Measurements from ENCODE around the gene RAB40B. TPM values are rescaled to one million over a fixed set of nuclear protein-coding genes. Genes with fewer than 3 reads are reported as not detected.

The RAB40B gene
- total and polyA plus RNA-seq, 2 of the 13 experiments (the other 11 are each of a cell fraction or from before 2014, with no cell fraction given), result 6.2 to 6.5 TPM

DNA sequence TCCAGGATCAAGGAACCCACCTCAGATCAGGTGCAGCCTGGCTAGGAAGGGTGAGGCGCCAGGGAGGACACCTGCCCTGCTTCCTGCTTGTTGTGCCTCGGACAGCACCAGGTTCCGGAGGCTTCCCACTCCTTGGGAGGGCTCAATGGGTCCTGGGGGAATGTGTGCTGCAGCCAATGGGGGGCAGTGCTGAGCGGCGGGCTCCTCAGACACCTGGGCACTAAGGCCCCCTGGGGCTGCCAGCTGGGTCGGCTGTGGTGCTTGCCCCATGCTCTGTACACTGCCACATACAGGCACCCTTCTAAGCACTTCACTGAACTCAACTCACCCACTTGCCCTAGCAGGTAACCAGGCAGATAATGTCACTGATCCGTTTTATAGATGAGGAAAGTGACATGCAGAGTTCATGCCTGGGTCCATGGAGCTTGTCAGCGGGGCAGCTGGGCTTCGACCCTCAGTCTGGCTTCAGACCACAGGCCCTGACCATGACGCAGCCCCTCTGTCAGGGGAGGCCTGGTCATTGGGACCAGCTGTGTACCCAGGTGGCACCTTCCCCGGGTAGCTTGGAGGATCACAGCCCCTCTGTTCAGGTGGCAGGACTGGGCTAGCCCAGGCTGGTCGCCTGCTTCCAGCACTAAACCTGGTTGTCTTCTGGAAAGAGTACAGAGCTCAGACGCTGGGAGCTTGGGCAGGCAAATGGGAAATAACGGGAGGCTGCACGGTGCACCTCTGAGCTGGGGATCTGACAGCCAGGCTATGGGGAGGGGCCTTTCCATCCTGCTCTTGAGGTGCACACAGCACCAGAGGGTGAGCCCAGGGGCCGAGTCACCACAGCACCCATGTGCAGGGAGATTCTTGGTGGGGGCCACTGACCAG is 45.1 kb upstream of the RAB40B start (continued):
- TF ChIP-seq THRA (CRISPR knock-in tag; IDR thresholded peaks at IDR 0.05; ENCODE audit: borderline replicate concordance) (no peak), ATM (IDR thresholded peaks at IDR 0.05; ENCODE audit: borderline replicate concordance) (no peak), ZNF749 (CRISPR knock-in tag; IDR thresholded peaks at IDR 0.05; ENCODE audit: borderline replicate concordance) (no peak), TBX2 (CRISPR knock-in tag; IDR thresholded peaks at IDR 0.05; ENCODE audit: borderline replicate concordance) (0 out of 2 replicates have a peak, but pooled peaks have one; percentile 13), NFKB2 (CRISPR knock-in tag; IDR thresholded peaks at IDR 0.05; ENCODE audit: borderline replicate concordance) (0 out of 2 replicates have a peak, but pooled peaks have one; percentile 19), ZNF496 (CRISPR knock-in tag; IDR thresholded peaks at IDR 0.05; ENCODE audit: insufficient replicate concordance) (no peak), ZNF275 (CRISPR knock-in tag; IDR thresholded peaks at IDR 0.05; ENCODE audit: borderline replicate concordance) (no peak), PCBP1 (IDR thresholded peaks at IDR 0.05; ENCODE audit: borderline replicate concordance, low read depth, low read length) (no peak), ZNF772 (CRISPR knock-in tag; IDR thresholded peaks at IDR 0.05) (no peak), TMF1 (CRISPR knock-in tag; IDR thresholded peaks at IDR 0.05; ENCODE audit: low read depth) (no peak), ZSCAN31 (CRISPR knock-in tag; IDR thresholded peaks at IDR 0.05; ENCODE audit: low read depth) (no peak), UBTF (CRISPR knock-in tag; IDR thresholded peaks at IDR 0.05) (no peak)
- TF ChIP-seq, protein P1, sequence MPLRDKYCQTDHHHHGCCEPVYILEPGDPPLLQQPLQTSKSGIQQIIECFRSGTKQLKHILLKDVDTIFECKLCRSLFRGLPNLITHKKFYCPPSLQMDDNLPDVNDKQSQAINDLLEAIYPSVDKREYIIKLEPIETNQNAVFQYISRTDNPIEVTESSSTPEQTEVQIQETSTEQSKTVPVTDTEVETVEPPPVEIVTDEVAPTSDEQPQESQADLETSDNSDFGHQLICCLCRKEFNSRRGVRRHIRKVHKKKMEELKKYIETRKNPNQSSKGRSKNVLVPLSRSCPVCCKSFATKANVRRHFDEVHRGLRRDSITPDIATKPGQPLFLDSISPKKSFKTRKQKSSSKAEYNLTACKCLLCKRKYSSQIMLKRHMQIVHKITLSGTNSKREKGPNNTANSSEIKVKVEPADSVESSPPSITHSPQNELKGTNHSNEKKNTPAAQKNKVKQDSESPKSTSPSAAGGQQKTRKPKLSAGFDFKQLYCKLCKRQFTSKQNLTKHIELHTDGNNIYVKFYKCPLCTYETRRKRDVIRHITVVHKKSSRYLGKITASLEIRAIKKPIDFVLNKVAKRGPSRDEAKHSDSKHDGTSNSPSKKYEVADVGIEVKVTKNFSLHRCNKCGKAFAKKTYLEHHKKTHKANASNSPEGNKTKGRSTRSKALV (CRISPR knock-in tag; IDR thresholded peaks at IDR 0.05), result no peak
- TF ChIP-seq, protein P2, sequence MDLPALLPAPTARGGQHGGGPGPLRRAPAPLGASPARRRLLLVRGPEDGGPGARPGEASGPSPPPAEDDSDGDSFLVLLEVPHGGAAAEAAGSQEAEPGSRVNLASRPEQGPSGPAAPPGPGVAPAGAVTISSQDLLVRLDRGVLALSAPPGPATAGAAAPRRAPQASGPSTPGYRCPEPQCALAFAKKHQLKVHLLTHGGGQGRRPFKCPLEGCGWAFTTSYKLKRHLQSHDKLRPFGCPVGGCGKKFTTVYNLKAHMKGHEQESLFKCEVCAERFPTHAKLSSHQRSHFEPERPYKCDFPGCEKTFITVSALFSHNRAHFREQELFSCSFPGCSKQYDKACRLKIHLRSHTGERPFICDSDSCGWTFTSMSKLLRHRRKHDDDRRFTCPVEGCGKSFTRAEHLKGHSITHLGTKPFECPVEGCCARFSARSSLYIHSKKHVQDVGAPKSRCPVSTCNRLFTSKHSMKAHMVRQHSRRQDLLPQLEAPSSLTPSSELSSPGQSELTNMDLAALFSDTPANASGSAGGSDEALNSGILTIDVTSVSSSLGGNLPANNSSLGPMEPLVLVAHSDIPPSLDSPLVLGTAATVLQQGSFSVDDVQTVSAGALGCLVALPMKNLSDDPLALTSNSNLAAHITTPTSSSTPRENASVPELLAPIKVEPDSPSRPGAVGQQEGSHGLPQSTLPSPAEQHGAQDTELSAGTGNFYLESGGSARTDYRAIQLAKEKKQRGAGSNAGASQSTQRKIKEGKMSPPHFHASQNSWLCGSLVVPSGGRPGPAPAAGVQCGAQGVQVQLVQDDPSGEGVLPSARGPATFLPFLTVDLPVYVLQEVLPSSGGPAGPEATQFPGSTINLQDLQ (CRISPR knock-in tag; IDR thresholded peaks at IDR 0.05), result no peak
- TF ChIP-seq, protein P3, sequence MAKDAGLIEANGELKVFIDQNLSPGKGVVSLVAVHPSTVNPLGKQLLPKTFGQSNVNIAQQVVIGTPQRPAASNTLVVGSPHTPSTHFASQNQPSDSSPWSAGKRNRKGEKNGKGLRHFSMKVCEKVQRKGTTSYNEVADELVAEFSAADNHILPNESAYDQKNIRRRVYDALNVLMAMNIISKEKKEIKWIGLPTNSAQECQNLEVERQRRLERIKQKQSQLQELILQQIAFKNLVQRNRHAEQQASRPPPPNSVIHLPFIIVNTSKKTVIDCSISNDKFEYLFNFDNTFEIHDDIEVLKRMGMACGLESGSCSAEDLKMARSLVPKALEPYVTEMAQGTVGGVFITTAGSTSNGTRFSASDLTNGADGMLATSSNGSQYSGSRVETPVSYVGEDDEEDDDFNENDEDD (CRISPR knock-in tag; IDR thresholded peaks at IDR 0.05; ENCODE audit: borderline replicate concordance), result no peak
